HG03457 (cell line): Measurements from ENCODE around the gene ALOXE3.

Experiments used
- ATAC-seq: cut with Tn5 transposase; IDR thresholded peaks from one replicate; pipeline ENCODE4 v1.9.1; 2021; ENCODE audit warnings: moderate number of reproducible peaks; ENCODE audit not compliant: unreplicated experiment

Gene ALOXE3

DNA sequence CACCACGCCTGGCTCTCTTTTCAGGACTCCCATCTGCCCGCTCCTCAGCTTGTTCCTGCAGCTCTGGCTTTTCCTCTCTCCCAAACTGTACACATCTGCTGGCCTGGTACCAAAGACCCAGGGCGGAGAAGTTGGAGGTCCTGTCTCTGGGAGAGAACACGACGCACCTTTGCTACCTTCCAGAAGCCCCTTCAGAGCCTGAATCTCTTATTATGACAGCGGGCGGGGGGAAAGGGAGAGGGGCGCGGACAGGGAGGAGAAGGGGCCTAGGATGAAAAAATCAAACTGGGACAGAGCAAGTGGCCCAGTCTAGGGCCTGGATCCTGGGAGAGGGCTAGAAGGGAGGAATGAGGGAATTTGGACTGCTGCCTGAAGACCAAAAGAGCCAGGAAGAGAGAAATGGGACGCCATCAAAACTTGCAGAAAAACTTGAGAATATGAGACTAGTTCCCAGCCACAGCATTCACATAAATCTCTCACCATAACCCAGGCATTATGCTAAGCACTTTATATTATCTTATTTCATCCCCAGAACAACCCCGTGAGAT is 36.4 kb upstream of the ALOXE3 start:
- no peak for ATAC-seq

DNA sequence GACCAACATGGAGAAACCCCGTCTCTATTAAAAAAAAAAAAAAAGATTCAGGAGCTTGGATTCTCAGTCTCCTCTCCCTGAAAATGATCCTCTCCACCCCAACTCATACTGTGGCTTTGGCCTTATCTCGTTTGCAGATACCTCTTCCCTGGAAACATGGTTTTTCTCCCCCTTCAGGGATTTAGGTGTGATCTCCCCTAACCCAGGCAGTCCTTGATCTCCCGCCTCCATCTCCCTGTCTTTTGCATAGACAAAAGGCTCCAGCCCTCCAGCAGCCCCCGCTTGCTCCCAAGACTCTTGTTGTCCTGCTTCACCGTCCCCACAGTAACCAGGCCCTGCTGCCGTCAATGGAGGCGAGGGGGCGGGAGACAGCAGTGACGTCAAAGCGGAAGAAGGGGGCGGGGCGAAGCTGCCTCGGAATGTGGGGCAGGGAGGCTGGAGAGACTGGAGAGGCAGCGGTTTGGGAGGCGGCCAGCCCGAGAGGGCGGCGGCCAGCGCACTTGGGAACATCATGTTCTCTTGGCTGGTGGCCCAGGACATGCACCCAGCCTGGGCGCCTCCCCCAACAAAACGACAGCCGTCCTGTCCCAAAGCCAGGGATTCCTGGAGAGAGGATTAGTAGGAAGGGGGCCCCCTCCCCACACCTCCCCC is 35.8 kb upstream of the ALOXE3 start:
- no peak for ATAC-seq

DNA sequence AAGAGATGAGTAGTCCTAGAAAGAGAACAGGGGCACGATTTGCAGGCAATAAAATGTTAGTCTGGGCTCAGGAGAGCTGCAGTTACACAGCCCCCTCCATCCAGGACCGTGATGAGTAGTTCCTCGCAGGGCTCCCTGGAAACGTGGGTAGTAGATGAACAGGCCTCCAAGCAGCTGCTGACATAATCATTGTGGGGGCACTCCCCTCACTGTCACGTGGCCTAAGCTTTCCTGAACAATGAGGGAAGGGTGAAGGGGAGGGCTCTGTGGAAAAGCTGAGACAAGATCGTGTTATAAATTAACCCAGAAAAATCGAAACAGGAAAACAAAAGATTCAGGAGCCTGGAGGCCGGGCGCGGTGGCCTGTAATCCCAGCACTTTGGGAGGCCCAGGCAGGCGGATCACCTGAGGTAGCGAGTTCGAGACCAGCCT is 35.2 kb upstream of the ALOXE3 start:
- ATAC-seq: no peak

DNA sequence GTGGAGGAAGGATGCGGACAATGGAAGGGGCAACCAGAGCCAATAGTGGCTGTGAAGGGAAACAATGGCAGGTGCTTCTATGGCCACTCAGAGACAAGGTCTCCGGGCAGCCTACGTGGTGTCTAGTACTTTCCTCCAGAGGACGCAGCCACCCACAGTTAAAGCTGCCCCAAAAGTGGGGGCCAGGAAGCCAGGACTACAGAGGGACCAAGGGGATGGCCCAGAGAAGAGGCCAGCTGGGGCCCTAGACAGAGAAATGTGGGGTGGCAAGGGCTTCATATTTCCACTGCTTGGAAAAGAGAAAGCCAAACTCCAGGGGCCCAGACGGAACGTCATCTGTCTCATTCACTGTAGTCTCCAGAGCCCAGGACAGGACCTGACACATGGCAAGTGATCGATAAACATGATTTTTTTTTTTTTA is 34.7 kb upstream of the ALOXE3 start:
- no peak for ATAC-seq

DNA sequence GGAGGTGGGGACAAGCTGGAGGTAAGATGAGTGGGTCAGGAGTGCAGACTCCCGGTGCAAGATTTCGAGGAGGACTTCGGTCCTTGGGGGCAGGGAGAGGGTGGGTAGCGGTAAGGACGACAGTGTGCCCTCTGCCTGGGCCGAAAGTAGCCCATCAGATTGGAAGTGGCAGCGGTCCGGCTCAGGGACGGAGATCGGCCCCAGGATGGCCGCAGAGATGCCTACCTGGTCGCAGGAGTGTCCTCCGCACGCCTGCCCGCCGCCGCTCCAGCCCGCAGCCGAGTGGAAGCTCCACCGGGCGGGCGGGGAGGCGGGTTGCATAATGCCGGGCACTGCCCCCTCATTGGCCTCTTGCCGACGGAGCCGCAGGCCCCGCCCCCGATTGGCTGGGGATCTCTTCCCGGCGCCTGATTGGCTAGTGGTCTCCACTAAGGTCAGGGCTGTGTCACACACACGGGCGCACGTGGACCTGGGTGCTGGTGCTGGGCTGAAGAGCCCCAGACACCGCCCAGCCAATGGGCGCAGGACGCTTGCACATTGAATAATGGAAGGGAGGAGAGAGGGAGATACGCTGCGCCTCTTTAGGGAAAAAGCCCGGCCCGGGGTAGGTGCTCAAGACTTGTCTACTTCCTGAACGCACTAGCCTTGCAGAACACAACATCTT is 33.9 kb upstream of the ALOXE3 start, which contains the start of gene PER1:
Gene PER1 (minus strand): TSS at position 293 of the 664 bp plus-strand sequence. CDS start 1,698 bp downstream, outside the sequence.
- no peak for ATAC-seq

DNA sequence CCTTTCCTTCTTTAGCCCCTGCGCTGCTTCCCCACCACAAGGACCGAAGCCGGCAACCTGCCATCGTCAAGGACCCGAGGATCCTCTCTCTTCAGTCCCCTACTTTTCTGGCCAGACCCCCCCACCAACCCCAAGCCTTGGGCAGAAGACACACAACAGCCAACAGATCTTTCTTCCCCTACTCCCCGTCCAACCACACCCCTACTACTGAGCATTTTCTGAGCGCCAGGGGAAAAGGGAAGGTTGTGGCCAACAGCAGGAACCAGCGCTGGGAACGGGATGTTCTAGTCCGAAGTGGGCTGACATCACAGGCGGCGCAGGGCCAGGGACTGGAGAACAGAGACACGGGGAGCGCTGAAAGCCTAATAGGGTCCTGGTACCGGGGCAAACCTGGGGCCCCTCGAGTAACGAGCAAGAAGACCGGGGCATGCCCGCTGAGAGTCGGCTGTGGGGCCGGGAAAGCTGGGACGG is 33.4 kb upstream of the ALOXE3 start:
- no peak for ATAC-seq

DNA sequence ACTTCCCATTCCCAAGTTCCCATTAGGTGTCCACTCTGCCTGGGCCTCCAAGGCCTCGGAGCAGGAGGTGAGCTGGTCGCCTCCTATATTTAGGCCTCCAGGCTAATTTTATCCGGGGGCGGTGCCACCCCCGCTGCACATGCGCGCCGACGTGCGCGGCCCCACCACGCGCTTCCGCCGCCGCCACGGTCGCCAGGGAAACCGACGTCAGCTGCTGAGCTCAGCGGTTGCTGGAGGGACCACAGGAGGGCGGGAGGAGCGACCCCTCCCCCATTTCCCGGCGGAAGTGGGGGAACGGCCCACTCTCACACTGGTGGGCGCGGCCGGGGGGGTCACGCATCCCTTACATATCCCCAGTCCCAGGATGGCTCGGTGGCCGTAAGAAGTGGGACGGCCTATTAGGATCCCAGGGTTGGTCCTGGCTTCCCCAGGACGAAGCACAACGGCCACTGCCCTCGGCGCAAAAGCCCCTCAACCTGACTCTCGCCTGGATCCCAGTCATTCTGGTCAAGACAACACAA is 32.9 kb upstream of the ALOXE3 start:
- ATAC-seq: no peak

DNA sequence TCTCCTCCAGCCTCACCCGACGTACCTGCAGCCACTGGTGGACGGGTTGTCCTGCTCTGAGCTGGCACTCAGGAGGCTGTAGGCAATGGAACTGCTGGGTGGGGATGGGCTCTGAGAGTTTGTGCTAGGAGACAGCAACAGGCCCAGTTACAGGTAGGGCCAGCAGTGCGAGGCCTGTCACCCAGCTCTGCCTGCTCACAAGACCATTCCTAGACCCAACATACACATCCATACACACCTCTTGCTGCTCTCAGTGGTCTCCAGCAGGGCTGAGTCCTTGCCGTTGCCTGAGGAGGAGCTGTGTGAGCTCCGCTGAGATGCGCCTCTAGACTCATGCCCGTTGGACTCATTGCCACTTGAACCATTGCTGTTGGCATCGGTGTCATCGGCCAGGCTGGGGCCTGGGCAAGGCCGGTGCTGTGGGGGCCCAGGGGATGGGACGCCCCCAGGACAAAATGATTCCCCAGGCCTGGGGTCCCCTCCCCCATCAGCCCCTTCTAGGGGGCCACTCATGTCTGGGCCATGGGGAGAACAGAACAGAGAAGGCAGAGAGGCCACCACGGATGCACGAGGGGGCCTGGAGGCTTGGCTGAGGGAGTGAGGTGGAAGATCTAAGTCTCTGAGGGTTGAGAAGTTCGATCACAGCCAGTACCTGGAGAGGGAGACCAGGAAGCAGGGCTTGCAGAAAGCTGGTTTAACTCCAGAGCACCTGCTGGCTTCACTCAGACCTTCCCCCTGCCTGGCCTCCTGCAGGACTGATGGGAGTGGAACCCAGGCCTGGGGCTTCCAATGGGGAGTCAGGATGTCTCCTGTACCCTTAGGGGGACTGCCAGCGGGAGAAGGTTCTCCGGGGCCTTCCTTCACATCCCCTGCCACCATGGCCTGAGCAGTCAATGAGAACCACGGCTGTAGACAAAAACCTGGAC is 32.1 kb upstream of the ALOXE3 start:
- no peak for ATAC-seq

DNA sequence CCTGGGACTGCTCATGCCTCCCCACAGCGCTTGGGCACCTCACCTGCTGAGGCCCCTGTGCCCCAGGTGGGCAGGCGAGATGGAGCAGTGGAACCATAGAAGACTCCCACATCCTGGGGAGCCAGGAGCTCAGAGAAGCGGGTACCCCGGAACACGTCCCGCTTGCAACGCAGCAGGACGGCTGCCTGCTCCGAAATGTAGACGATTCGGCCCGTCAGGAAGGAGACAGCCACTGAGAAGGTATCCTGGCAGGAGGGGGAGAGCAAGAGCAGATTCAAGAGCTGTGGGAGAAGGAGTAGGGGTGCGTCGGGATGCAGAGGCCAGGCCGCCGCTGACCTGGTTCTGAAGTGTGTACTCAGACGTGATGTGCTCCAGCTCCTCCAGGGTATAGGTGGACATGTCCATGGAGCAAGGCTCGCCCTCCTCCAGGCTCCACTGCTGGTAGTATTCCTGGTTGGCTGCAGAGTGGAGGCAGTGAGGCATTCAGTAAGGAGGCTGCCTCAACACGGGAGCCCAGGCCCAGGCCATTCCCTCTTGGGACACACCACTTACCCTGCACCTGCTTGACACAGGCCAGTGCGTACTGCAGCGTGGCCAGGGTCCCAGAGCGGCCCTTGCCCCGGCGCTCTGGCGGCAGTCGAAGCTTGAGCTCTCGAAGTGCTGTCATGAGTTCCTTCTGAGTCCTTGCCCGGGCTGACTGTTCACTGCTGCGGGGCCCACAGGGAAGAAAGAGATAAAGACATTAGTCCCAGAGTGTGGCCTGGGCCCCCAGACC is 31.3 kb upstream of the ALOXE3 start:
- no peak for ATAC-seq

DNA sequence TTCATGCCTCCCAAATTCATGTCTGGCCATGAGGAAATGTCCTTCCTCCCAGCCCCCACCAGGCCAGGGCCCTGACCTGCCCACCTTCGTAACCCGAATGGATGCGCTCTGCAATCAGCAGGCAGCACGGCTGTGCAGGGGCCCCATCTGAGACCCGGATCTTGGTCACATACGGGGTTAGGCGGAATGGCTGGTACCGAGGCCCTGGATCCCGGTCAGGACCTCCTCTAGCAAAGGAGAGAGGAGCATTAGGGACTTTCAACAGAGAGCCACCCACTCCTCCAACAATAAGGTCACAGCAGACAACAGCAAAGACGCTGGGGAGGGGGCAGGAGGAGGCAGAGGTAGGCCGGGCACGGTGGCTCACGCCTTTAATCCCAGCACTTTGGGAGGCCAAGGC is 30.2 kb upstream of the ALOXE3 start:
- no peak for ATAC-seq

DNA sequence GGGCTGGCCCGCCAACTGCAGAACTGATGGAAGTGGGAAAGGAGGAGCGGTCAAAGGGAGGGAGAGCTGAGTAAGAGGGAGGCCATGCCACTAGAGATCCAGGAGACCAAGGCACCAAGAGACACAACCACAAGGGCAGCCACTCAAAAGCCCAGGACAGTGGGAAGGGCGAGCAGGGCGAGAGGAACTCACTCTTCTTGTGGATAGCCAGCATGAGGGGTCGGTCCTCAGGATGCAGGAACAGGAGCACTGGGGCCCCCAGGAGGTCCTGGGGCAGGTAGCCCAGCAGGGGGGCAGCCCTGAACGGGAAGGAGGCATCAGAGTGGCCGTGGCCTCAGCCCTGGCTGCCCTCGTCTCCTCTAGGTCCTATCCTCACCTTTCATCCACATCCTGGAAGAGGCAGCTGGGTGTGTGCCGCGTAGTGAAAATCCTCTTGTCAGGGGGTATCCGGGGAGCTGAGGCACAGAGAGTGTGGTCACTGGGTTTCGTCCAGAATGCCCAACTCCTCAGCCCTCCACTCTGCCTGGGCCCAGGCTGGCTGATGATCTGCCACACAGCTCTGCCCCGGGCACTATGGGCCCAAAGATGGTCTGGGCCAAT is 29.6 kb upstream of the ALOXE3 start:
- ATAC-seq: no peak

DNA sequence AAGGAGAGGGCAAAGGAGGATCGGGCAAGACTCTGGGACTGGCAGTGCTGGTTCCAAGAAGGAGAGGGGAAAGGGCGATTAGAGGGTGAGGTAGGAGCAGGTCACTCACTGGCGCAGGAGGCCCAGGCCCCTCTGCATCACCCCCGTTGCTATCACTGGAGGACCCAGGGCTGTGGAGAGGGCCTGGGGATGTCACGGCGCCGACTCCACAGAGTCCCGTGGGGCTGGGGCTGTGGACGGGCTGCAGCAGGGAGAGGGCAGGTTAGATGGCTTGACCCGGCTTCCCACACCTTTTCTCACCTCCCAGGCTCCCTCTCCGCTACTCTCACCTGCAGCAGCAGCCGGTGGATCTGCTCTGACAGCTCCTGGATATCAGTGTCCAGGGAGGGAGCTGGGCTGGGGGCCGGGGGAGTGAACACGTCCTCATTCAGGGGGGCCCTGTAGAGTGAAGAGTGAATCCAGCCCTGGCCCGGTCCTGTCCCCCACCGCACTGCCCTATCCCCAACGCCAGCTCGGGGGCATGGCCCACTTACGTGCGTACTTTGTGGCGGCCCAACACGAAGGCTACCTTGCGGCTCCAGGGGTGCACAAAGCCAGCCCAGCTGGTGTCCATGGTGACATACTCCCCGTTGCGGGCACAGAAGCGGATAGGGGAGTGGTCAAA is 29.0 kb upstream of the ALOXE3 start:
- ATAC-seq: no peak

DNA sequence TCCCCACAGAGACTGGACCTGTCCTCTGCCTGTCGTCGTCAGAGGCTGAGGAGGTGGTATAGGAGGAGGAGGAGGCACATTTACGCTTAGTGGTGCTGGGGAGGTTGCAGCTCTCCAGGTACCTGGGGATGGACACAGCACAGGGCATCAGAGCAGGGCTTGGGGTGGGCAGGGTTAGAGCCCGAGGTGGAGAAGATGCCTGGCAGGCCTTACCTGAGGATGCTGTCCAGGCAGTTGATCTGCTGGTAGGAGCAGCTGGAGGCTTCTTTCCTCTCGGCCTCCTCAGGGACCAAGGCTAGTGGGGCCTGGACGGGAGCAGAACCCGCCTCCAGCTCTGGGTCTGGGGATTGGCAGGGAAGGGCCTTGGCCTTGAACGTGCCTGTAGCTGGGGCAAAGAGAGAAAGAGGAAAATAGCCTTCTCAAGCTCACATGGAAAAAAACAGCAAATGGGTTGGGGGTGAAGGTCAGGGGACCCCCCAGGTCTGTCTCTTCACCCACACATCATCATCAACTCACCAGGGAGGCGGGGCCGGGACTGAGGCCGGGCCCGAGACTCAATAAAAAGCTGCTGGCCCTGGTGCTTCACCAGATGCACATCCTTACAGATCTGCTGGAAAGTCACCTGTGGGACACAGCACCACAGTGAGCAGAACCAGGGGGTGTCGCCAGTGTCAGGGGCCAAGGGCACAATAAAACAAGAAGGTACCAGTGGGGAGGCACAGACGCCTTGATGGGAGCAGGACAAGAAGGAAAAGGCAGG is 28.2 kb upstream of the ALOXE3 start:
- no peak for ATAC-seq

DNA sequence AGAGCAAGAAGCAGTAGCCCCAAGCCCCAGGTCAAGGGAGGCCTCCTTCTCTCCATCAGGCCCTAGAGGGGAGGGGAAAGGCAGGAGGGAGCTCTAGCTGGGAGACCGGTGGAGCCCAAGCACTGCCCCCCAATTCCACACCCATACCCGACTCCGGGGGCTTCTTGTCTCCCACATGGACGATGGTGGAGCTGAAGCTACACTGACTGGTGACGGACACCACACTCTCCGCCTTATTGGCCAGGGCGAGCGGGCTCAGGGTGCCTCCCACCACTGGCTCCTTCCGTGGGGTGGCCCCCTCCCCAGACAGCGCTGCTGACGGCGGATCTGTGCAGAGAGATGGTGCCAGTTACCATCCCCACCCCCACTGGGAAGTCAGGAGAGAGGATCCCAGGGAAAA is 27.5 kb upstream of the ALOXE3 start:
- no peak for ATAC-seq

DNA sequence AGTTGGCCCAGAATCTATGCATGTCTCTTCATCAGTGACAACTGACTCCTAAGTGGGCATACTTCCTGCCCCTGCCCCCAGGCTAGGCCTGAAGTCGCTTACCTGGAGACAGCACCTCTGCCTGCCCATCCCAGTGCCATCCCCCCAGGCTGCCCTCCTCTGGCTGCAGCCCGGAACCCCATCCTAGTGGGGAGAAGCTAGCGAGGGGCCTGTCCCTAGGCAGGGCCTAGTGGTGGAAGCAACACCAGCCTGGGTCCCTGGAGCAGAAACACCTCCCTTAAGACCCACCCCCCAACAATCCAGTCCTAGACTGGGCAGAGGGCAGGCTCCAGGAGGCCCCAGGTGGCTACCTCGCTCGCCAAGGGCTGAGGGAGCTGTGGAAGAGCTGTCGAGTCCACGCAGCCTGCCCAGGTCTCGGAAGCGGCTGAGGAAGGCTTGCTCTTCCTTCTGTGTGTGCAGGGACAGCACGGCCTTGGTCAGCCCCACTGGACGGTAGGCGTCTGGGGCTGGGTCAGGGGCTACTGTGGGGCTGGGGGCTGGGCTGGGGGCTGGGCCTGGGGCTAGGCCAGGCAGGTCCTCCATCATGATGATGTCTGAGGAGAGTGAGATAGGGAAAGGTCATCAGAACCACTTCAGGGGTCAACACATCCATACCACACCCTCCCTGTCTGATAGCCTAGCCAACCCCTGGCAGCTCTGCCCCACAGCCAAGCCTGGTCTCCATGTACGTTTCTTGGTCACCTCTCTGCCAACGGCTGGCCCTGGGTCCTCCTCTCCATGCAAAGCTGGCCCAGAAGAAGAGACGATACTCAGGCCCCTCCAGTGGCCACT is 26.3 kb upstream of the ALOXE3 start:
- ATAC-seq: no peak

DNA sequence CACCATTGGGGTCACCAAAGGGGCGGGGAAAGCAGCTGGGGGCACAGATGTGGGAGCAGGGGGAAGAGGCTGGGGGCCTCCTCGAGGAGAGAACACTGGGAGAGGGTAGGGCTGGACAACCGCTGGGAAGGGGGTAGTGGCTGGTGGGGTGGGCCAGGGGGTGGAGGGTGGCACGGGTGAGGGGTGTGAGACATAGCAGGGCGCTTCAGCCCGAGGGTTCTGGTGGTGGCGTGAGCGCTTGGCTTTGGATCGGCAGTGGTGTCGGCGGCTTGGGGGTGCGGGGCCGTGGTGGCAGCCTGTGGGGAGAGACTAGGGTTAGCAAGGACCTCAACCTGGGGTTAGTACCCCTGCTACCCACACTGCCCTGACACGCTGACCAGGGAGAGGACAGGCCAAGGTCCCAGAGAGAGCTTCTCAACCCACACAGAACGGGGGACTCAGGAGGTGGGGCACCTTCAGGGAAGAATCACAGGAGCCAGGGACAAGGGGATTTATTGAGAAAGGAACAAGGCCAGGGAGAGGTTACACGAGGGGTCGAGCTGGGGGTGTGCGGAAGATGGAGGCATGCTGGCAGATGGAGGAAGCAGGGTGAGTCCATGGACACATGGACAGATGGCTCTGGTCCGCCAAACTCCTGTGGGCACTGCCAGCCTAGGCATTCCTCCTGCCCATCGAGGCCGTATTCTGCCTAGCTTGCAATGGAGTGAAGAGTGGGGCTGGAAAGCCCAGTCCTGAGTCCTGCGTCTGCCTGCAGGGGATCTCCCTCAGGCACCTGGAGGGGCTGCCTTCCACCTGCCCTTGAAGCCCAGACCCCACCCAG is 25.5 kb upstream of the ALOXE3 start:
- no peak for ATAC-seq
